ENCODE data around the gene TSPAN14.

TSPAN14 gene

DNA sequence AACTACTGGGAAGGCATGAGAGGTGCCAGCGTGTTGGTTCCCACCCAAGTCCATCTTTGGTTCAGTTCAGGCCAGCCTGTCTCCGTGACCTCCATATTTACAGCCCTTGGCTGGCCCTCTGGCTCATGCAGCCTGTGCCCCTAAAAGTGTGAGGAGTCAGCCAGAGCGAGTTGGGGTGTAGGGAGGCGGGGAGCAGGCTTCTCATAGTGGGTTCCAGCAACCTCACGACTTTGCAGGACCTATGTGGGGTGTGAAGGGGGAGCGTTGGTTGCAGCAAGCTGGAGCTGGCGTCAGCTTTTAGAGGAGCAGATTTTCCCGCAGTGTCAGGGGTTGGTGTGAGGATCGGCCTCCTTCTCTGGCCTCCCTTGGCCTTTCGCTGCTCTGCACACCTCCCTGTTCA, 9.8 kb downstream of the TSPAN14 start:
- H3K27me3 ChIP-seq (replicated peaks; ENCODE audit: insufficient read depth, low read length): no peaks in the 10 kb centered on the region
- H3K4me3 ChIP-seq (ENCODE audit: low read length): no peak overlapping the region
- no peak overlapping the region for H2AFZ ChIP-seq (ENCODE audit: low read length)
- no peak for DNase-seq
- TF ChIP-seq, protein P1, sequence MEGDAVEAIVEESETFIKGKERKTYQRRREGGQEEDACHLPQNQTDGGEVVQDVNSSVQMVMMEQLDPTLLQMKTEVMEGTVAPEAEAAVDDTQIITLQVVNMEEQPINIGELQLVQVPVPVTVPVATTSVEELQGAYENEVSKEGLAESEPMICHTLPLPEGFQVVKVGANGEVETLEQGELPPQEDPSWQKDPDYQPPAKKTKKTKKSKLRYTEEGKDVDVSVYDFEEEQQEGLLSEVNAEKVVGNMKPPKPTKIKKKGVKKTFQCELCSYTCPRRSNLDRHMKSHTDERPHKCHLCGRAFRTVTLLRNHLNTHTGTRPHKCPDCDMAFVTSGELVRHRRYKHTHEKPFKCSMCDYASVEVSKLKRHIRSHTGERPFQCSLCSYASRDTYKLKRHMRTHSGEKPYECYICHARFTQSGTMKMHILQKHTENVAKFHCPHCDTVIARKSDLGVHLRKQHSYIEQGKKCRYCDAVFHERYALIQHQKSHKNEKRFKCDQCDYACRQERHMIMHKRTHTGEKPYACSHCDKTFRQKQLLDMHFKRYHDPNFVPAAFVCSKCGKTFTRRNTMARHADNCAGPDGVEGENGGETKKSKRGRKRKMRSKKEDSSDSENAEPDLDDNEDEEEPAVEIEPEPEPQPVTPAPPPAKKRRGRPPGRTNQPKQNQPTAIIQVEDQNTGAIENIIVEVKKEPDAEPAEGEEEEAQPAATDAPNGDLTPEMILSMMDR (IDR thresholded peaks at IDR 0.05; ENCODE audit: low read length): no peak
- no peak for TF ChIP-seq EZH2 (optimal IDR thresholded peaks at IDR 0.05; ENCODE audit: low read depth, low read length)
- TF ChIP-seq EZH2phosphoT487 (IDR thresholded peaks at IDR 0.05; ENCODE audit: low read length): no peak
- H3K36me3 ChIP-seq (replicated peaks; ENCODE audit: insufficient read depth, low read length): no peaks in the 10 kb centered on the region
- no peak overlapping the region for H3K27ac ChIP-seq (ENCODE audit: low read length)
- no peaks in the 10 kb centered on the region for H3K9me2 ChIP-seq (replicated peaks; ENCODE audit: insufficient read depth, low read length)
- peaks cover 39% of the 10 kb centered on the region for H3K79me2 ChIP-seq (ENCODE audit: low read length)
- H3F3A ChIP-seq (ENCODE audit: insufficient read depth, low read length): peaks cover 3% of the 10 kb centered on the region; the same call in 1 of the 2 replicates
- no peak overlapping the region for H3K9ac ChIP-seq (ENCODE audit: low read length)
- 0 out of 2 replicates have a peak, but pooled peaks cover under 1% of the 10 kb centered on the region for H3K4me1 ChIP-seq (ENCODE audit: low read length)
- no peaks in the 10 kb centered on the region for H3K9me3 ChIP-seq (replicated peaks; ENCODE audit: insufficient read depth, low read length)
- H3K4me2 ChIP-seq (ENCODE audit: low read depth, low read length): no peak overlapping the region
- no peaks in the 10 kb centered on the region for H4K20me1 ChIP-seq (ENCODE audit: insufficient read depth, low read length)

DNA sequence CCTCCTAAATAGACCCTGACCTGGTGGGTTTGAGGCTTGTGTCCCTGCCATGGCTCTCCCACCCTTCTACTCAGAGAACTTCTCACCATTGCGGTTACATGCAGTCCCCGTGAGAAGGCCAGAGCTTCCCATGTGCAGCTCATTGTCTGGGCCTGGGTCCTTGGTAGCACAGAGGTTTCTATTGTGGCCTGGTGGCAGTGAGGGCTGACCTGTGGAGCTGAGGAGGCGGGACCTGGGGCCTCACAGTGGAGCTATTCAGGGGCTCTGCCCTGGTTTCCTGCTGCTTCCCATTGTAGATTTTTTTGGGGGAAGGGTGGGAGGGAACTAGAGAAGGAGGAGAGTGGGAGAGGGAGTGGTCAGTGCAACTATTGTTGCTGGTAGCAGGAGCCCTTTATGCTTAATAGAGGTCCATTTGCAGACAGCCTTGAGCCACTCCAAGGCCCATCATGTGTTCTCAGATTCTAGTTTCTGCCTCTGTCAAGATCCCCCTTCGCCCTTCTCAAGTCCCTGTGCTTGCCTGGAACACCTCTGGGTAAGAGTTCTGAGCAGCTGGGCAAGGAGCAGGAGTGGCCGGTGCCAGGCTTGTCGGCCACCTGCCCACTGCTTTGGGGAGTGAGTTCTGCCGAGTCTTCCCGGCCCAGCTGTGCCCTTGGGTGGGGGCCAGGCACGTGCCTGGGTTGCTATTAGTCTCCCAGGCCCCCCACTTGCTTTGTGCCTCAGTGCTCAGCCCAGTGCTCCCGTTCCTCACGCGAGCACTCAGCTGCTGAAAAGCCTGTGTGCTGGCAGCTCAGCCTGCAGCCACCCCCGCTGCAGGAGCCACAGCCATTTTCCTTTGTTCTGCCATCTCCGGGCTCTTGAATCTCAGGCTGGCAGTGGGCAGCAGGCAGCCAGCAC, 10.7 kb downstream of the TSPAN14 start:
- H2AFZ ChIP-seq (ENCODE audit: low read length): no peak overlapping the region
- no peaks in the 10 kb centered on the region for H3K27me3 ChIP-seq (replicated peaks; ENCODE audit: insufficient read depth, low read length)
- H3K9me2 ChIP-seq (replicated peaks; ENCODE audit: insufficient read depth, low read length): no peaks in the 10 kb centered on the region
- no peaks in the 10 kb centered on the region for H3F3A ChIP-seq (ENCODE audit: insufficient read depth, low read length)
- H3K27ac ChIP-seq (ENCODE audit: low read length): no peak overlapping the region
- DNase-seq: no peak
- TF ChIP-seq, protein P1 (IDR thresholded peaks at IDR 0.05; ENCODE audit: low read length): no peak
- TF ChIP-seq EZH2phosphoT487 (IDR thresholded peaks at IDR 0.05; ENCODE audit: low read length) (no peak), EZH2 (optimal IDR thresholded peaks at IDR 0.05; ENCODE audit: low read depth, low read length) (no peak)
- no peak overlapping the region for H3K9ac ChIP-seq (ENCODE audit: low read length)
- no peak overlapping the region for H3K4me3 ChIP-seq (ENCODE audit: low read length)
- no peaks in the 10 kb centered on the region for H4K20me1 ChIP-seq (ENCODE audit: insufficient read depth, low read length)
- peaks cover 33% of the 10 kb centered on the region for H3K79me2 ChIP-seq (ENCODE audit: low read length)
- no peaks in the 10 kb centered on the region for H3K4me1 ChIP-seq (ENCODE audit: low read length)
- H3K9me3 ChIP-seq (replicated peaks; ENCODE audit: insufficient read depth, low read length): no peaks in the 10 kb centered on the region
- no peaks in the 10 kb centered on the region for H3K36me3 ChIP-seq (replicated peaks; ENCODE audit: insufficient read depth, low read length)
- no peak overlapping the region for H3K4me2 ChIP-seq (ENCODE audit: low read depth, low read length)

DNA sequence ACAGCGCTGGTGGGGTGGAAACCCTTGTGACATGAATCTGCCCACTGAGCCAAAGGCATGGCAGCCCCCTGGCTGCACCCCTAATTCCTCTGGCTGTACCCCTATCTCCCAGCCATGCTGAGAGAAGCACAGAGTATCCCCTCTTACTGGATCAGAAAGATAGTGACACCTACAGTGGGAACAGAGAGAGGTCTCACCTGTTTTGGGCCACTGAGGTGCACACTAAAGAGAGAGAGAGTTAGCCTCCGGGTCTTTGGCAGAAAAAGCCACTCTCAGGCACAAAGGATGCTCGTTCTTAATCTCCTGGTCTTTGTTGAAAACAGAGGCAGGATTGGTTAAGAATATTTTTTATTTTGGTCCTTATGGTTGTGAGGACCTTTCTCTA, 11.3 kb downstream of the TSPAN14 start:
- no peak for TF ChIP-seq EZH2 (optimal IDR thresholded peaks at IDR 0.05; ENCODE audit: low read depth, low read length)
- TF ChIP-seq, protein P1 (IDR thresholded peaks at IDR 0.05; ENCODE audit: low read length): no peak
- no peak for TF ChIP-seq EZH2phosphoT487 (IDR thresholded peaks at IDR 0.05; ENCODE audit: low read length)
- Histone ChIP-seq H3K9me3 (replicated peaks; ENCODE audit: insufficient read depth, low read length) (no peaks in the 10 kb centered on the region), H3K36me3 (replicated peaks; ENCODE audit: insufficient read depth, low read length) (no peaks in the 10 kb centered on the region), H3K4me2 (ENCODE audit: low read depth, low read length) (no peak overlapping the region), H2AFZ (ENCODE audit: low read length) (no peak overlapping the region), H3F3A (ENCODE audit: insufficient read depth, low read length) (no peaks in the 10 kb centered on the region), H3K9me2 (replicated peaks; ENCODE audit: insufficient read depth, low read length) (no peaks in the 10 kb centered on the region), H4K20me1 (ENCODE audit: insufficient read depth, low read length) (no peaks in the 10 kb centered on the region), H3K79me2 (ENCODE audit: low read length) (peaks cover 27% of the 10 kb centered on the region), H3K4me1 (ENCODE audit: low read length) (no peaks in the 10 kb centered on the region), H3K27ac (ENCODE audit: low read length) (no peak overlapping the region), H3K9ac (ENCODE audit: low read length) (no peak overlapping the region), H3K4me3 (ENCODE audit: low read length) (no peak overlapping the region), H3K27me3 (replicated peaks; ENCODE audit: insufficient read depth, low read length) (no peaks in the 10 kb centered on the region)
- DNase-seq: no peak

Measured in MM.1S (cell line).